K562 (cell line): ENCODE measurements around the gene GYG2.

Source experiments
- CXXC5 ChIP-seq: fragments of 250-450 bp; sonication (Bioruptor Pico); IDR thresholded peaks from 2 replicates; pipeline ENCODE4 v1.8.0; 2022; ENCODE audit warnings: inconsistent platforms, mild to moderate bottlenecking, moderate library complexity
- GTF2F1 ChIP-seq: IDR thresholded peaks from 2 replicates; pipeline ENCODE4 v1.6.1; 2011; ENCODE audit warnings: low read depth, low read length, improper control_type of control experiment

GRCh38 chrX:2781226-2781571 lies 47.5 kb upstream of the GYG2 start:
- TF ChIP-seq CXXC5 (CRISPR knock-in tag) = no peak
- no peak for TF ChIP-seq GTF2F1
